SK-N-SH treated with all-trans-retinoic acid at 6 μM for 48 hours (cell line): ENCODE measurements around the gene INIP.
A peak's percentile ranks its signal among the peaks of the same experiment; 100 is the strongest.

Source experiments
- ATAC-seq: fragments of 200-7000 bp; cut with Tn5 transposase; 3 replicates; pipeline ENCODE4 v1.9.1; 2020; ENCODE audit warnings: mild to moderate bottlenecking, moderate library complexity
- ARNTL ChIP-seq: fragments of 450-650 bp; formaldehyde crosslinking; IDR thresholded peaks from 2 replicates; pipeline ENCODE4 v1.5.0; 2020; ENCODE audit warnings: low read depth, mild to moderate bottlenecking, moderate library complexity, borderline replicate concordance
- BACH2 ChIP-seq: fragments of 250-450 bp; sonication (Bioruptor Pico); IDR thresholded peaks from 2 replicates; pipeline ENCODE4 v1.9.0; 2021; ENCODE audit warnings: mild to moderate bottlenecking, borderline replicate concordance
- CREB5 ChIP-seq: fragments of 250-450 bp; sonication (Bioruptor Pico); IDR thresholded peaks from 2 replicates; pipeline ENCODE4 v1.5.1; 2020; ENCODE audit warnings: low read depth, mild to moderate bottlenecking, moderate library complexity
- CSDC2 ChIP-seq: fragments of 250-450 bp; sonication (Bioruptor Pico); IDR thresholded peaks from 2 replicates; pipeline ENCODE4 v1.5.0; 2020; ENCODE audit warnings: mild to moderate bottlenecking, moderate library complexity
- CSRNP3 ChIP-seq: fragments of 250-450 bp; sonication (Bioruptor Pico); IDR thresholded peaks from 2 replicates; pipeline ENCODE4 v1.5.1; 2021; ENCODE audit warnings: mild to moderate bottlenecking, moderate library complexity
- ESRRG ChIP-seq: fragments of 250-450 bp; sonication (Bioruptor Pico); IDR thresholded peaks from 2 replicates; pipeline ENCODE4 v1.6.1; 2021; ENCODE audit warnings: mild to moderate bottlenecking
- GLIS3 ChIP-seq: fragments of 250-450 bp; sonication (Bioruptor Pico); IDR thresholded peaks from 2 replicates; pipeline ENCODE4 v1.5.0; 2020; ENCODE audit warnings: mild to moderate bottlenecking, moderate library complexity
- ISL1 ChIP-seq: fragments of 250-450 bp; sonication (Bioruptor Pico); IDR thresholded peaks from 2 replicates; pipeline ENCODE4 v2.1.2; 2022; ENCODE audit warnings: mild to moderate bottlenecking, moderate library complexity
- OSR1 ChIP-seq: fragments of 250-450 bp; sonication (Bioruptor Pico); IDR thresholded peaks from 2 replicates; pipeline ENCODE4 v1.8.0; 2022; ENCODE audit warnings: moderate library complexity, mild to moderate bottlenecking, inconsistent platforms
- POU6F1 ChIP-seq: fragments of 250-450 bp; sonication (Bioruptor Pico); IDR thresholded peaks from 2 replicates; pipeline ENCODE4 v1.8.0; 2021; ENCODE audit warnings: low read depth, mild to moderate bottlenecking, moderate library complexity, borderline replicate concordance
- SNAI2 ChIP-seq: fragments of 250-450 bp; sonication (Bioruptor Pico); IDR thresholded peaks from 2 replicates; pipeline ENCODE4 v1.5.0; 2020; ENCODE audit warnings: mild to moderate bottlenecking, moderate library complexity
- TCF4 ChIP-seq: fragments of 250-450 bp; sonication (Bioruptor Pico); IDR thresholded peaks from 2 replicates; pipeline ENCODE4 v1.8.0; 2021; ENCODE audit warnings: mild to moderate bottlenecking, moderate library complexity, borderline replicate concordance
- TOX ChIP-seq: fragments of 250-450 bp; sonication (Bioruptor Pico); IDR thresholded peaks from 2 replicates; pipeline ENCODE4 v1.8.0; 2021; ENCODE audit warnings: mild to moderate bottlenecking, moderate library complexity, borderline replicate concordance
- TSHZ2 ChIP-seq: fragments of 250-450 bp; sonication (Bioruptor Pico); IDR thresholded peaks from 2 replicates; pipeline ENCODE4 v1.5.0; 2020; ENCODE audit warnings: mild to moderate bottlenecking, moderate library complexity
- ZC3H10 ChIP-seq: fragments of 250-450 bp; sonication (Bioruptor Pico); IDR thresholded peaks from 2 replicates; pipeline ENCODE4 v1.5.1; 2021; ENCODE audit warnings: mild to moderate bottlenecking, moderate library complexity
- ZFP3 ChIP-seq: fragments of 250-450 bp; sonication (Bioruptor Pico); IDR thresholded peaks from 2 replicates; pipeline ENCODE4 v1.5.0; 2020; ENCODE audit warnings: mild to moderate bottlenecking, moderate library complexity
- ZFP30 ChIP-seq: fragments of 450-650 bp; formaldehyde crosslinking; IDR thresholded peaks from 2 replicates; pipeline ENCODE4 v1.5.0; 2022; ENCODE audit warnings: mild to moderate bottlenecking, moderate library complexity
- ZNF70 ChIP-seq: fragments of 450-650 bp; formaldehyde crosslinking; IDR thresholded peaks from 2 replicates; pipeline ENCODE4 v1.5.0; 2020; ENCODE audit warnings: mild to moderate bottlenecking, moderate library complexity
- ZNF8 ChIP-seq: fragments of 450-650 bp; formaldehyde crosslinking; IDR thresholded peaks from 2 replicates; pipeline ENCODE4 v1.5.0; 2020; ENCODE audit warnings: mild to moderate bottlenecking, moderate library complexity

INIP gene

GRCh38 chr9:112751056-112751795 lies 33.3 kb upstream of the INIP start:
- ATAC-seq = peak; percentile 58
- TF ChIP-seq TOX (CRISPR knock-in tag) (no peak), ESRRG (no peak), ISL1 (CRISPR knock-in tag) (no peak), ZFP30 (CRISPR knock-in tag) (no peak), CREB5 (CRISPR knock-in tag) (no peak), ZNF70 (CRISPR knock-in tag) (no peak), POU6F1 (CRISPR knock-in tag) (no peak), TSHZ2 (CRISPR knock-in tag) (no peak), OSR1 (CRISPR knock-in tag) (no peak)

GRCh38 chr9:112750764-112751055 lies 32.8 kb upstream of the INIP start:
- TF ChIP-seq ZFP30 (CRISPR knock-in tag) = no peak
- TF ChIP-seq SNAI2 (CRISPR knock-in tag) = no peak
- no peak for TF ChIP-seq CSDC2 (CRISPR knock-in tag)
- no peak for TF ChIP-seq ISL1 (CRISPR knock-in tag)
- no peak for TF ChIP-seq BACH2 (CRISPR knock-in tag)
- TF ChIP-seq ARNTL (CRISPR knock-in tag) = no peak
- TF ChIP-seq CSRNP3 = no peak
- no peak for TF ChIP-seq ZFP3
- TF ChIP-seq ZNF70 (CRISPR knock-in tag) = no peak
- no peak for TF ChIP-seq ZC3H10 (CRISPR knock-in tag)
- TF ChIP-seq TSHZ2 (CRISPR knock-in tag) = no peak
- TF ChIP-seq TCF4 = no peak
- no peak for TF ChIP-seq ZNF8
- TF ChIP-seq OSR1 (CRISPR knock-in tag) = no peak
- no peak for TF ChIP-seq POU6F1 (CRISPR knock-in tag)
- TF ChIP-seq GLIS3 (CRISPR knock-in tag) = no peak
- no peak for TF ChIP-seq CREB5 (CRISPR knock-in tag)
- TF ChIP-seq, all 23 proteins: peak for 0
- ATAC-seq = peak; percentile 13
